ENCODE measurements around the gene PINLYP.
A peak's percentile ranks its signal among the peaks of the same experiment; 100 is the strongest.

PINLYP gene

DNA sequence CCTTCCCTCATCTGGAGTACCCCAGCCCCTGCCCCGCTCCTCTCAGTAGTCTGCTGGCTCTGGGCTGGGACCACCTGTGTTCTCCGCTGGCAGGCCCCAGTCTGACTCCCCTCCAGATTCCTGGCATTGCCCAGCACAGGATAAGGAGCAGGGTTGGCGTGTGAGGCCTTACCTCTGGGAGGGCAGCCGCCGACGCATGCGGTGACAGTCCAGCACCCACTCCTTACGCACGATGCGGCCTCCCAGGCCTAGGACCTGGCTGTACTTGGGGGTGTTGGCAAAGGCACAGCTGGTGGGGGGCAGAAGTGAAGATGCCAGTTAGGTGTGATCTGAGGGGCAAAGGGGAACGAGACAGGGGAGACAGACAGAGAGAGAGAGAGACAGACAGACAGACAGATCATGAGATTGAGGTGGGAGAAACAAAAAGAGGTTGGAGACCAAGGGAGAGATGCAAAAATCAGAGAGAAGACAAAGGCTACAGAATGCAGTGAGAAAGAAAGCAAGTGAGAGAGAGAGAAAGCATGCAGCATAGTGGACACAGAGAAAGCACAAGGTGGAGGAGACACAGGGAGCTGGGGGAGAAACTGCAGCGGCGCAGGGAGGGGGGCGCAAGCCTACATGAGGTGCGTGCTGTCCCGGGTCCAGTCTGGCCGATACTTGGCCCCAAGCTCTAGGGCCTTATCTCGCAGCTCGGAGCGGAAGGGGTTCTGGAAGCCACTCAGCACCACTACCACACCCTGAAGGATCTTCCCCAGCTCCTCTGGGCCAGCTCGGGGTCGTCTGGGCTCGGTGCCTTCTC, 24.0 kb upstream of the PINLYP start:
- DNase-seq, result no peak

DNA sequence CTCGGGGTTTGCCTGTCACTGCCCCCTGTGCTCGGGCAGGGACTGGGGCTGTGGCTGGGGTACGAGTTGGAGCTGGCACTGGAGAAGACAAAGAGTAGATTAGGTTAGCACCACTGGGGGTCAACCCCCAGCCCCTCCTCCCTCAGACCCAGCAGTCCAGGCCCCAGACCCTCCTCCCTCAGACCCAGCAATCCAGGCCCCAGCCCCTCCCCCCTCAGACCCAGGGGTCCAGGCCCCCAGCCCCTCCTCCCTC, 23.5 kb upstream of the PINLYP start:
- no peak for DNase-seq

DNA sequence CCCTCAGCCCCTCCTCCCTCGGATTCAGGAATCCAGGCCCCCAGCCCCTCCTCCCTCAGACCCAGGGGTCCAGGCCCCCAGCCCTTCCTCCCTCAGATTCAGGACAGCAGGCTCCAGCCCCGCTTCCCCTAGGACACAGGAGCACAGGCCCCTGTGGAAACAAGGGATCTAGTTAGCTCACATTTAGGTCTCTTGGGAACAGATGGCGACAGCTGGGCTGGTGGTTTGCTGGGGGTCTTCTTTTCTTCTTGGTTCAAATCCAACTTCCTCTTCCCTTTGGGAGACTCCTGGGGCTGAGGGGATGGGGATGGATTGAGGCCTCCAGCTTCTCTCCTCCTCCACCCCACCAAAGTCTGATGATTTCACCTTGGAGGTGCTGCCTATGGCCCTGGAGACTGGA, 23.0 kb upstream of the PINLYP start:
- DNase-seq, result no peak

DNA sequence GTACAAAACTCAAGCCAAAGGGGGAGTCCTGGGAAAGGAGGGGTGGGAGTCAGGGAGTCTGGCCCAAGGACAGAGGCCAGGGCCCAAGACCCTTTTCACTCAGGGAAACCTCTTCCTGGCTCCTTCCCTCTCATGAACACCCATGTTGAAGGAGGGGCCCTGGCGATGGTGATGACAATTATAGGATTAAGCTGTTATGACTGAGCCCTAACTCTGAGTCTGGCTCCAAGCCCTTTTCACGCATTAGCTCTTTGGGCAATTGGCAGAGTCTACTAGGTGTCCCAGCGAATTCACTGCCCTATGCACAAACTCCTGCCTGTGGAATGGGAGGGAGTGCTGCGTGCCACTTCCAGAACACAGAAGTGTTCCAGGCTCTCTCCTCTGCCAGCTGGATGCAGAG, 21.9 kb upstream of the PINLYP start:
- DNase-seq, result no peak

DNA sequence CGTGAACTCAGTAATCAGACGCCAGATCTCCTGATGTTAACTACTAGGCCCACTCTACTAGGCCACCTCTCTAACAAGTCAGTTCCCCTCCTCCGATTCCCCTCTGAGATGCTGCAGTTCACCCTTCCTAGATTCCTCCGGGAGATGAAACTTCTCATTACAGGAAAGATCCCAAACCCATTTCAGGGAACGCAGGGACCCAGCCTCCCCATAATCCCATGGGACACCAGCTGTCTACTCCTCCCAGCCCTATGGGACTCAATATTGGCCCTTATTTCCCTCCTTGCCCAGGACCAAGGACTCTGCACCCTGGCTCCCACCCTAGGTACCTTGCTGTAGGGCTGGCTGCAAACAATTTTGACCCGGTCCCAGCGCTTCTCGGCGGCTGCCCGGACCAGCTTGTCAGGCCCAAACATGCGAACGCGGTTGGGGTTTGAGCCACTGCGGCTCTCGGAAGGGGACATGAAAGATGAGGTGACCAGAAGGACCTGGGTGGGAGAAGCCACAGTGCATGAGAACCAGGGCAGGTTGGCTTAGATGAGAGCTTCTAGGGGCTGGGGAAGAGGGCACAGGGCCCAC, 21.2 kb upstream of the PINLYP start:
- DNase-seq, result no peak

DNA sequence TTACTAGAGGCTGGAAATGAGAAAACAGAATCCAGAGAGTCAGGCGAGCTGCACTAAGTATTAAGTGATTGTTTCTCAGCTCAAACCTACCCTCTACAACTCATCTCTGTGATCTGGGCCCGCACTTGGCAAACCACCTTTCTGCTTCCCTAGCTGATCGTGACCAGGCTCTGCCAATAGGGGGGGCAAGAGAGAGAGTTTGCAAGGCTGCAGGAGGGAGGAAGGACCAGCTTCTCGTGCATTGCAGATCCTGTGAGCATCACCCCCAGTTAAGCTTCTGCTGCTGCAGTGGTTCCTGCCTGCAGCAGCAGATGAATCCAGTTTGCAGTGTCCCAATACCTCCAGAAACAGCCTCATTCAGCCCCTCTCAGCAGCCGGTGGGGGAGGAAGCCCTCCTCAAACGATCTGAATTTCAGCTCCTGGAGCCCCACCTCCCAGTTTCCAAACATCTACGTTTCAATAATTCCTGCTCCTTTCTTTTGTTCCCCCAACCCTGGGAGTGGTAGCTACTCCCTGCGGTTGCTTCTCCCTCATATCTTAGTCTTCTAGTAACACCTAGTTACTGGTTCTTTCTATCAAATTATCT, 20.3 kb upstream of the PINLYP start:
- peak; percentile 85 for DNase-seq

DNA sequence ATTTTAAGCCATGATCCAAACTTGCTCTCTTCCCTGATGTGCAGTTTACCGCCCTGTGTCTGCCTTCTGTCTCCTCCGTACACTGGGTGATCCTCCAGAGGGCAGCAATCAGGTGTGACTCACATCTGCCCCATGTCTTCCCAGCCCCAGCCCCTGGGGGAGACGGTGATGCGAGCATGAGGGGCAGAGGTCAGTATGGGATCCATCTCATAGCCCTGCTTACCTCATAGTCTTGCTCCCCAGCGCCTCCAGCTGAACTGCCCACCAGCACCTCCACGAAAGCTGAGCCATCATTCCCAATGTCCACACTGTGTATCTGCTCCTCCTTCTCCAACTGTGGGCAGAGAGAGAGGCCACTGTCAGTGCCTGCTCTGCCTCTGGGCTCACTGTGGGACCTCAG, 14.9 kb upstream of the PINLYP start:
- no peak for DNase-seq

DNA sequence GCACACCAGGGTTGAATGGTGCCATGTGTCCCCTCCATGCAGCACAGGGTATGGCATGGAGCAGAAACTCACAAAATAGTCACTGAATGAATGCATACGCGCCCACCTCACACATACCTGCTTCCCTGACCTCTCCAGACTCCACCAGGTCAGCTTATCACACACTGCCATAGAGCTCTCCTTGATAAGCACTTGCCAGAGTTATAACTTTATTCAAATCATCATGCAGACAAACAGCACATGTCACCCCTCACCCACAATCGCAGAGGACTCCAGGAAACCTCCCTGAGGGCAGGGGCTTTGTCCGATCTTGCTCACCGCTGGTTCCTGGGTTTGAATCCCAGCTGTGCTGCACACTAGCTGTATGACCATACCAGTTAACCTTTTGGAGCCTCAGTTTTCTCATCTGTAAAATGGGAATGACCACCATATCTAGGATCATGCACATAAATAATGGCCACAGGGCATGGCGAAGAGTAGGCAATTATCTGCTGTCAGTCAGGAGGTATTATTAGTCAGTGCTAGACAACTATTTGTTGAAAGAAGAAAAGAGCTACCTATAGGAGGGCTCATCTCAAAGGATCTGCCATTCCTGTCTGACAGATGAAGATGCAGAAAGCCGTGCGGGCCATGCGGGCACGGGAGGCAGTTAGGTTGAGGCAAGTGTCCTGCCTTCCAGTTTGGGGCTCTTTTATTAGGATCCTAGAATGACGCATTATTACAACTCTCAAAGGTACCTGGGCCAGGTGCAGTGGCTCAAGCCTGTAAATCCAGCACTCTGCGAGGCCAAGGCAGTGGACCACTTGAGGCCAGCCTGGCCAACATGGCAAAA, 14.2 kb upstream of the PINLYP start:
- DNase-seq, result no peak

DNA sequence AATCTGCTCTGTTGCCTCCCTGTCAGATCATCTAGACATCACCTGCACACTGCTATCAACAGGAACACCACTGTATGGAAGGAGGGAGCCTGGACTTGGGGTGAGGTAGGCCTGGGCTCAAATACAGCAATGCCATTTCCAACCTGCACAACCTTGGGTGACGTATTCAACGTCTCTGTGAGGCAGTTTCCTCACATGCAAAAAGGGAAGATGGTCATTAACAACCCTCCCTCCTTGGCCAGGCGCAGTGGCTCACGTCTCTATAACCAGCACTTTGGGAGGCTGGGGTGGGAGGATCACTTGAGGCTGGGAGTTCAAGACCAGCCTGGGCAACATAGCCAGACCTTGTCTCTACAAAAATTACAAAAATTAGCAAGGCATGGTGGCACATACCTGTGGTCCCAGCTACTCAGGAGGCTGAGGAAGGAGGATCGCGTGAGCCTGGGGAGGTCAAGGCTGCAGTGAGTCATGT, 13.3 kb upstream of the PINLYP start:
- no peak for DNase-seq

DNA sequence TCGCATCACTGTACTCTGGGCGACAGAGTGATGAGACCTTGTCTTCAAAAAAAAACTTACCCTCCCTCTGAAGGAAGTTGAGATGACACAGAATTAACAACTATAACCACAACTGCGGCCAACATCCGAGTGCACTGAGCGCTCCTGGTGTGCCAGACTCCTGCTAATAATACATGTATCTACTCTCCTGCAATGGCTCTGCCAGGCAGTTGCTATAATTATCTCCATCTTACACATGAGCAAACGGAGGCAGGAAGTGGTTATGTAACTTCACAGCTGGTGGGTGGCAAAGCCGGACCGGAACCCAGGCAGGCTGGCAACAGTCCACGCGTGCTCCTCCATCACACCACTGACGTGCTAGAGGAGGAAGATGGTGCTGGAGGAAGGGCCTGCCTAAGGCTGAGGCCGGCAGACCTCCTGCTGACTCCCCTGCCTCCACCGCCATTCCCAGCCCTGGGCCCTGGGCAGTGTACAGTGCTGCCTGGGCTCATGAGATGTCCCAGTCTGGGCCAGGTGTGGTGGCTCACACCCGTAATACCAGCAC, 12.8 kb upstream of the PINLYP start:
- peak; percentile 74 for DNase-seq

DNA sequence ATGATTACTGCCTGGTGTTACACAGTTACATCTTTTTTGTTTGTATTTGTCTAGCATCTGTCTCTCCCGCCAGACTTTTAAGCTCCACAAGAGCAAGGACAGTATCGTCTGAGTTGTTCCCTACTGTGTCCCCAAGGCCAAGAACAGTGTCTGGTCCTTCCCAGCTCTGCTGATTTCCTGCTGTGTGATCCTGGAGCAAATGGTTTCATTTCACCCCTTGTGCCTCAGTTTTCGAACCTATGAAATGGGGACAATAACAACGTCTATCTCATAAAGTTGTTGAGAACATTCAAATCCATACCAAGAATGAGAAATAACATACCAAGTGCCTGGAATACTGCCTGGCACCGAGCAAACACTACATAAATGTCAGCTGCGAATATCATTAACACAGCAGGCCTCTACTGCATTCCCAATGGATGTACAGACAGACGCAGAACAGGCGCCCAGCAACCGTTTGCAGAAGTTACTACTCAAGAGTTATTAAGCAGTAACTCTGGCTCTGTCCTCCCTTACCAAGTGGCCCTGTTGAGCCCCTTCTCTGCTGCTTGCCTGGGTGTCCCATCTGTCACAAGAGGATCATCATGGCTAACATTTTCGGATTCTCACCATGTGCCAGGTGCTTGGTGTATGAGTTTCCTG, 11.7 kb upstream of the PINLYP start:
- no peak for DNase-seq

DNA sequence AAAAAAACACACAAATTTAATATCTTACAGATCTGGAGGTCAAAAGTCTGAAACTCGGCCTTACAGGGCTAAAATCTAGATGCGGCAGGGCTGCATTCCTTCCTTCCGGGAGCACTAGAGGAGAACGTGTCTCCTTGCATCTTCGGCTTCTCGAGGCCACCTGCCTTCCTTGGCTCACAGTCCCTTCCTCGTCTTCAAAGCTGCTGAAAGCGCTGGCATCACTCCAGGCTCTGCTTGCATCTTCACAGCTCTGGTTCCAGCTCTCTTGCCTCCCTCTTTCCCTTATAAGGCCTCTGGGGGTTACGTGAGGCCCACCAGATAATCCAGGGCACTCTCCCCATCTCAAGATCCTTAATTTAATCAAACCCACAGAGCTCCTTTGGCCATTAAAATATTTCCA, 10.8 kb upstream of the PINLYP start:
- DNase-seq, result no peak

DNA sequence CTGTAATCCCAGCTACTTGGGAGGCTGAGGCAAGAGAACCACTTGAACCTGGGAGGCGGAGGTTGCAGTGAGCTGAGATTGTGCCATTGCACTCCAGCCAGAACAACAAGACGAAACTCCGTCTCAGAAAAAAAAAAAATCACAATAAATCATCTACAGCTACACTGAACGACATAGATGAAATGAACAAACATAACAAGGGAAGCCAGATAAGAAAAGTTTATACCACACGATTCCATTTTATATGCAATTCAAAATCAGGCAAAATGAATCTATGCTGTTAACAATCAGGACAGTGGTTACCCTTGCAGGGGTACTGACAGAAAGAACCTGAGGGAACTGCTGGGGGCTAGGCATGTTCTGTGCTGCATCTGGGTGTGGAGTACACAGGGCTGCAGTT, 5.9 kb upstream of the PINLYP start:
- no peak for DNase-seq

DNA sequence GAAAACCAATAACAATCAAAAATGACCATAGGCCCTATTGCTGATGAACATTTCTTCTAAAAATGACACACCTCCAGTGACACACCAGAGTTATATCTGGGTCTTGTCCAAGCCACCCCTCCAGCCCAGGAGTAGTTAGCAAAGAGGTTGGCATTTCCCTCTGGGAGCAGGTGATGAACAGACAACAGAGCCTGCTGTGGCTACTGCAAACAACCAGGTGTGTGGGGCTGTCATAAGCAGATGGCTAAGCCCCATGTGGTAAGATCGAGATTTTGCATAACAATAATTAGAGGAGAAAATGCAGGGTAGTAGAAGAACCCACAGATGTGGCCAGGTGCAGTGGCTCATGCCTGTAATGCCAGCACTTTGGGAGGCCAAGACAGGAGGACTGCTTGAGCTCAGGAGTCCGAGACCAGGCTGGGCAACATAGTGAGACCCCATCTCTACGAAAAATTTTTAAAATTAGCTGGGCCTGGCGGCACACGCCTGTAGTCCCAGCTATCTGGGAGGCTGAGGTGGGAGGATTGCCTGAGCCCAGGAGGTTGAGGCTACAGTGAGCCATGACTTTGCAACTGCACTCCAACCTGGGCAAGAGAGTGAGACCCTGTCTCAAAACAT, 5.3 kb upstream of the PINLYP start:
- DNase-seq, result no peak

DNA sequence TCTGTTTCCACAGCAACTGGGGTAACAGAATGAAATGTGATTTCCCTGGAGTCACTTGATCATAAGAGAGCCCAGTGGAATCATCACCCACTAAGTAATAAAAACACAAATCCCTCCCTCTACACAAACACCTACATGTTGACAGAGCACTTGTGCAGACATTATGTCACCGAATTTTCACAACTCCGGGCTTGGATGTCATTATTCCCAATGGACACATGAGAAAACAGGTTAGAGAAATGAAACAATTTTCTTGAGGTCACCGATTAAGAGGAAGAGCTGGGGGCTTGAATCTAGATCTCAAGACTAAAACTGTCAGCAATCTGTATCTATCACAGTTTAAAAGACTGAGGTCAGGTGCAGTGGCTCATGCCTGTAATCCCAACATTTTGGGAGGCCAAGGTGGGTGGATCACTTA, 3.4 kb upstream of the PINLYP start:
- no peak for DNase-seq

DNA sequence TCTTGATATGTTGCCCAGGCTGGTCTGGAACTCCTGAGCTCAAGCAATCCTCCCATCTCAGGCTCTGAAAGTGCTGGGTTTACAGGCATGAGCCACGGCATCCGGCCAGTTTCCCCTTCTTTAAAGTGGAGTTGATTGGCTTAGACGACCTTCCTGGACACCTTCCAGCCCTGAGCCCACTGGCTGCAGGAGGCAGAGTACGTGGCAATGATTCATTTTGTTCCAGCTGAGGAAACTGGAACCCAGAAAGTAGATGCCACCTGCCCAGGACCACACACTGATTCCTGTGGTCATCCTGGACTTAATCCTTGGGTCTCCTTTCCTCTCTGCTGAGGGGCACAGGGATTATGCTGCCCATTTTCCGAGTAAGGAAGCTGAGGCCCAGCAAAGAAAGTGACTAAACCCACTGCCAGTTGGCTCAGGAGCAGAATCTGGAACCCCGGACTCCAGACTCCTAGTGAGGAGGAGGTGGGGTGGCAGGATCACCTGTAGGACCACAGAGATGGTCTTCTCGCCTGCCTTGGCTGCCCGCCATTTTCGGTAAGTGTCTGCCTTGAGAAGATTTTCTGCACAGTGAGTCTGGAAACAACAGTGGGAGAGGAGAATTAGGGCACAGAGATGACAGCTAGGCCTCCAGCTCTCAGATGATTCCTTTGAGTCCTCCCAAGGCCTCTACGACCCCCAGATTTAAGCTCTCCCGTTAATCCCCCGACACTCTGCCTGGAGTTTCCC, 1.0 kb upstream of the PINLYP start:
- no peak for DNase-seq

DNA sequence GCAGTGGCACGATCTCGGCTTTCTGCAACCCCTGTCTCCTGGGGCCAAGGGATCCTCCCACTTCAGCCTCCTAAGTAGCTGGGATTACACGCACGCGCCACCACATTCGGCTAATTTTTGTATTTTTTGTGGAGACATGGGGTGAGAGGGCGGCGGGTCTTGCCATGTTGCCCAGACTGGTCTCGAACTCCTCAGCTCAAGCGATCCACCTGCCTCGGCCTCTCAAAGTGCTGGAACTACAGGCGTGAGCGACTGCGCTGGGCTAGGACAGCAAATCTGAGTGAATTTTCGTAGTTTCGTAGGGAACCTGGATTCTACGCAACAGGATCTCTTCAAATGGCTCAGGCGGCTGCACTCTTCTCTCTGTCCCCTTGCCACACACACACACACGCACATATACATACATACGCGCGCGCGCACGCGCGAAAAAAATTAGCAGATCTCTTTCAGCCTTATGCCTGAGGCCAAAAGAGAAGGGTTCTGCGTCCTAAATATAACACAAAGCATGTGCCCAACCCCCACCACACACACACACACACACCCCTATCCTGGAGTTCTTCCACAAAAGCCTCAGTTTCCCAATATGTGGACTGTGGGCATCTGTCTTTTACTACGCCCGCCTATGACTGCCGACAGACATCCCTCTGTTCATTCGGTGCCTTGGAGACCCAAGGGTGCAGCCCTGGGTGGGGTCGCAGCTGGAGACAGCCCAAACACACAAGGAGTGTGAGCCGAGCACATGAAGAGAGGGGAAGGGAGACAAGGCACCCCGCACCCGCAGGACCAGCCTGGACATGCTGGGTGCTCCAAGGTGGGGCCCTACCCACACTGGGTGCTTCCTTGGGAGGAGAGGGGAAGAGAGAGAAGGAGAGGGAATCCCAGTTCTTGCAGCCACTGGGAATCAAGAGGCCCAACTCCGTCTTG, 616 bp downstream of the PINLYP start:
- no peak for DNase-seq

DNA sequence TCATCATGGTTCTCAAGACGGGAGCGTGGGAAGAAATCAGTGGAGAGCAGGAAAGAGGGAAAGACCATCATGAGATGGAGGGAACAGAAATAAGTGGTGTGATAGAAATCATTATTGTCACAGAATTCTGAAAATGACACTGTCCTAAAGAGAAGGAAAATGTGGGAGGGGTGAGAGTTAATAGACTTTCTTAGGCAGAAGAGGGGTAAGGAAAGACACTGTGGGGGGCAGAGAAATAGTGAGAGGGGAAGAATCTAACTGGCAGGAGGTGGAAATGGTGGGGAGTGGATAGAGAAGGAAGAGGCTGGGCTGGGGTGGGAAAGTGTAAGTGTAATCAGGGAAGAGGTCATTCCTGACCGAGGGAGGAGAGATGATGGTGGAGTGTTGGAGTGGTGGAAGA, 3.2 kb downstream of the PINLYP start:
- DNase-seq, result no peak

DNA sequence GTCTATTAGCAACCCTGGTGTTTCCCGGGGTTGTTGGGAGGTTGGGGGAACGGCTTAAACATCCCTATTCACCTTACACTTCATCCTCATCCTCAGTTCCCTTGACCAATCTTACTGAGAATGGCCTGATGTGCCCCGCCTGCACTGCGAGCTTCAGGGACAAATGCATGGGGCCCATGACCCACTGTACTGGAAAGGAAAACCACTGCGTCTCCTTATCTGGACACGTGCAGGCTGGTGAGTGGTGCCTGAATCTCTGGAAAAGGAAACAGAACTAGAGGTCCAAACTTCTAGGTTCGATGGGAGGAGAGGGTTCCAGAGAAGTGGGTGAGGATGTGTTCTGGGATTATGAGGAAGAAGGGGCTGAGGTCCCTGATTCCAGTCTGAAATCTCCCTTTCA, 5.9 kb downstream of the PINLYP start:
- DNase-seq, result no peak

DNA sequence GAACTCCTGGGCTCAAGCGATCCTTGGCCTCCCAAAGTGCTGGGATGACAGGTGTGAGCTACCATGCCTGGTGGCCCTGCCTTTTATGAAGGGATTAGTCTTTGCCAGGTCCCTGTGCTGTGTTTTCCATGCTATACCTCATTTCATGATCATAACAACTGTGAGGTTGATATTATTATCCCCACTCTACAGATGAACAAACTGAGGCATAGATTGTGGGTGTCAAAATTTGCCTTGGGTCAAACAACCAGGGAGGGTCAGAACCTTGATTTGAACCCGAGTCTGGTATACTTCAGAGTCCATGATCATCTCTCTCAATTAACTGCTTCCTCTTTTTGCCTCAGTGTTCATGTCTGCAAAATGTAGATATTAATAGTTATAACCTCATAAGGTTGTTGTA, 6.9 kb downstream of the PINLYP start:
- no peak for DNase-seq

DNA sequence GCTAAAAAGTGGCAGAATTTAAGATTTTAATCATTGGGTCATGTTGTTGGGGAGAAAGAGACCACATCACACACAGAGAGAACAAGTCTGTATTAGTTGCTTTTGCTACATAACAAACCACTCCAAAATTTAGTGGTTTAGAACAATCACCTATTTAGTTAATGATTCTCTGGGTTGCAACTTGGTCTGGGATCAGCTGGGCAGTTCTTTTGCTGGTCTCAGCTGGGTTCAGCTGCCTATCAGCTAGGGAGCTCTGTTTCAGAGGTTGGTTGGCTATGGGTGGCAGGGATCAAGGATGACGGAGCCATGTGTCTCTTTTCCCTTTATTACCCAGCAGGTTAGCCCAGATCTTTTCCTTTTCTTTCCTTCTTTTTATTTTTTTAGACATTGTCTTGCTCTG, 8.9 kb downstream of the PINLYP start:
- DNase-seq, result no peak
